PC-3 (cell line): Measurements from ENCODE around the gene RFTN1.

Source experiments
- EZH2 ChIP-seq: fragments of 300-600 bp; sonication (generic); IDR thresholded peaks from one replicate; pipeline ENCODE4 v1.6.1; 2017; ENCODE audit warnings: antibody characterized with exemption, mild to moderate bottlenecking, low read length; ENCODE audit not compliant: unreplicated experiment
- TF ChIP-seq, protein P1 (sequence below): fragments of 300-600 bp; sonication (generic); conservative IDR thresholded peaks from 2 replicates; pipeline ENCODE4 v1.5.1; 2017; ENCODE audit warnings: antibody characterized with exemption, low read depth, mild to moderate bottlenecking, low read length

DNA sequence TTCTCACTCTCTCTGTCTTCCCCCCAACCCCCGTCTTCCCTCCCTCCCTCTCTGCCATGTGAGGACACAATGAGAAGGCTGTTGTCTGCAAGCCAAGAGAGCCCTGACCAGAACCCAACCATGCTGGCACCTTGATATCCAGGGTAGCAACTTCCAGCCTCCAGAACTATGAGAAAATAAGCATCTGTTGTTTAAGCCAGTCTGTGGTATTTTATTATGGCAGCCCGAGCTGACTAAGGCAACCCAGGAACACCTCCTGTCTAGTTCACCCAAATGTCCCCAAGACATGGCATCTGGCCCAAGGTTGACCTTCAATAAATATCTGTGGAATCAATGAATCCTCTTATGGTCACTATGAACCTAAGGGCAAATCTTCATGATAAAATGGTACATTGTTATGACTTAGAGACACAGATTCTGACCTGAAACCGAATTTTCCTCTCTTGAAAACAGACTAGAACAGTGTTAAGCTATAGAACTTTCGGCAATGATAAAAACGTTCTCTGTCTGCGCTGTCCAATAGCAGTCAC lies 26.5 kb downstream of the RFTN1 start:
- TF ChIP-seq, protein P1, sequence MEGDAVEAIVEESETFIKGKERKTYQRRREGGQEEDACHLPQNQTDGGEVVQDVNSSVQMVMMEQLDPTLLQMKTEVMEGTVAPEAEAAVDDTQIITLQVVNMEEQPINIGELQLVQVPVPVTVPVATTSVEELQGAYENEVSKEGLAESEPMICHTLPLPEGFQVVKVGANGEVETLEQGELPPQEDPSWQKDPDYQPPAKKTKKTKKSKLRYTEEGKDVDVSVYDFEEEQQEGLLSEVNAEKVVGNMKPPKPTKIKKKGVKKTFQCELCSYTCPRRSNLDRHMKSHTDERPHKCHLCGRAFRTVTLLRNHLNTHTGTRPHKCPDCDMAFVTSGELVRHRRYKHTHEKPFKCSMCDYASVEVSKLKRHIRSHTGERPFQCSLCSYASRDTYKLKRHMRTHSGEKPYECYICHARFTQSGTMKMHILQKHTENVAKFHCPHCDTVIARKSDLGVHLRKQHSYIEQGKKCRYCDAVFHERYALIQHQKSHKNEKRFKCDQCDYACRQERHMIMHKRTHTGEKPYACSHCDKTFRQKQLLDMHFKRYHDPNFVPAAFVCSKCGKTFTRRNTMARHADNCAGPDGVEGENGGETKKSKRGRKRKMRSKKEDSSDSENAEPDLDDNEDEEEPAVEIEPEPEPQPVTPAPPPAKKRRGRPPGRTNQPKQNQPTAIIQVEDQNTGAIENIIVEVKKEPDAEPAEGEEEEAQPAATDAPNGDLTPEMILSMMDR: no peak
- TF ChIP-seq EZH2: no peak
